B cell (primary cell): ENCODE data around the gene PMF1. TPM values are rescaled to one million over a fixed set of nuclear protein-coding genes. Genes with fewer than 3 reads are reported as not detected.

Experiments
- ATAC-seq: fragments of 200-7000 bp; cut with Tn5 transposase; one replicate; pipeline ENCODE4 v1.10.0; 2021; ENCODE audit warnings: low read depth, mild to moderate bottlenecking, moderate number of reproducible peaks, moderate library complexity
- CTCF ChIA-PET: fragments of 350-600 bp; sonication (Branson Sonifier 250); formaldehyde crosslinking; loops from one replicate; lab custom pipeline; 2021; ENCODE audit warnings: antibody characterized with exemption, inconsistent platforms; lab: Charles Lee
- POLR2A ChIA-PET: fragments of 350-600 bp; sonication (Branson Sonifier 250); formaldehyde crosslinking; loops from one replicate; lab custom pipeline; 2021; ENCODE audit warnings: antibody characterized with exemption; lab: Charles Lee
- DNase-seq: peaks from one replicate; pipeline ENCODE4 v3.0.0; 2013
- H2AFZ ChIP-seq: 2 replicates; pipeline ENCODE4 v1.6.1; 2012; ENCODE audit warnings: mild to moderate bottlenecking, low read depth, low read length; ENCODE audit not compliant: insufficient read depth, poor library complexity, severe bottlenecking
- H3K27ac ChIP-seq, 2 donors: 1 replicate in 1 of 2; 2 replicates in 1 of 2; pipeline ENCODE4 v1.5.1; 2012 to 2013; ENCODE audit warnings: low read length in 2 of 2, mild to moderate bottlenecking in 2 of 2, moderate library complexity in 1 of 2
- H3K27me3 ChIP-seq, 4 experiments: fragments of 200-600 bp in 1 of 4; sonication (generic) in 1 of 4; replicated peaks in 1 of 4; 1 replicate in 2 of 4; 2 replicates in 2 of 4; pipeline versions ENCODE4 v1.6.1 to v1.7.0; 2013 to 2016; ENCODE audit warnings: low read length in 3 of 4, mild to moderate bottlenecking in 2 of 4, mixed read lengths in 1 of 4, moderate library complexity in 1 of 4; ENCODE audit not compliant: insufficient read depth in 4 of 4, control insufficient read depth in 3 of 4; ENCODE audit errors: control extremely low read depth in 1 of 4
- H3K36me3 ChIP-seq, 2 experiments: replicated peaks in 1 of 2; 1 replicate in 1 of 2; 2 replicates in 1 of 2; pipeline versions ENCODE4 v1.6.1 to v1.7.1; 2013; ENCODE audit warnings: low read length in 1 of 2; ENCODE audit not compliant: insufficient read depth in 2 of 2, control insufficient read depth in 1 of 2; ENCODE audit errors: control extremely low read depth in 1 of 2, extremely low read depth in 1 of 2
- H3K4me1 ChIP-seq, 2 donors: fragments of 200-600 bp in 1 of 2; sonication (generic) in 1 of 2; 1 replicate in 1 of 2; 2 replicates in 1 of 2; pipeline versions ENCODE4 v1.5.1 to v1.6.1; 2013 to 2017; ENCODE audit warnings: low read length in 2 of 2; ENCODE audit not compliant: control insufficient read depth in 2 of 2, insufficient read depth in 2 of 2
- H3K4me2 ChIP-seq: replicated peaks from 2 replicates; pipeline ENCODE3; 2012; ENCODE audit warnings: mild to moderate bottlenecking, low read depth, low read length; ENCODE audit not compliant: poor library complexity, severe bottlenecking
- H3K4me3 ChIP-seq, 5 experiments: fragments of 200-600 bp in 1 of 5; sonication (generic) in 1 of 5; 1 replicate in 3 of 5; 2 replicates in 2 of 5; pipeline versions ENCODE4 v1.5.1 to v1.7.0; 2011 to 2016; ENCODE audit warnings: low read length in 4 of 5, mild to moderate bottlenecking in 4 of 5, low read depth in 2 of 5, control low read depth in 1 of 5, moderate library complexity in 1 of 5; ENCODE audit not compliant: insufficient read depth in 1 of 5; ENCODE audit errors: control extremely low read depth in 1 of 5, extremely low read depth in 1 of 5
- H3K79me2 ChIP-seq: fragments of 200-600 bp; sonication (generic); one replicate; pipeline ENCODE4 v1.6.0; 2016; ENCODE audit warnings: low read length; ENCODE audit not compliant: control insufficient read depth, insufficient read depth
- H3K9ac ChIP-seq: fragments of 200-600 bp; sonication (generic); 2 replicates; pipeline ENCODE4 v1.6.1; 2017; ENCODE audit warnings: mild to moderate bottlenecking, low read length, moderate library complexity
- H3K9me3 ChIP-seq, 3 donors: one replicate each; pipeline versions ENCODE4 v1.6.1 to v1.7.1; 2013; ENCODE audit warnings: low read length in 2 of 3; ENCODE audit not compliant: control insufficient read depth in 2 of 3, insufficient read depth in 1 of 3; ENCODE audit errors: control extremely low read depth in 1 of 3
- H4K20me1 ChIP-seq: 2 replicates; pipeline ENCODE4 v1.6.0; 2012; ENCODE audit warnings: mild to moderate bottlenecking, low read length; ENCODE audit not compliant: insufficient read depth, control insufficient read depth, poor library complexity, severe bottlenecking
- H3K27ac Mint-ChIP-seq: one replicate; pipeline ENCODE4 v1.8.0; 2021; ENCODE audit warnings: mixed read lengths
- H3K27me3 Mint-ChIP-seq: one replicate; pipeline ENCODE4 v1.8.0; 2021; ENCODE audit warnings: mixed read lengths
- H3K4me1 Mint-ChIP-seq: one replicate; pipeline ENCODE4 v1.8.0; 2021; ENCODE audit warnings: mixed read lengths
- H3K4me3 Mint-ChIP-seq: one replicate; pipeline ENCODE4 v1.8.0; 2021; ENCODE audit warnings: mixed read lengths
- H3K9me3 Mint-ChIP-seq: one replicate; pipeline ENCODE4 v1.8.0; 2022; ENCODE audit warnings: mixed read lengths; ENCODE audit not compliant: insufficient read depth
- CTCF ChIP-seq: fragments of 200-600 bp; IDR thresholded peaks from one replicate; pipeline ENCODE4 v1.8.0; 2022; ENCODE audit warnings: antibody characterized with exemption, mild to moderate bottlenecking
- EZH2 ChIP-seq: IDR thresholded peaks from 2 replicates; pipeline ENCODE4 v1.6.1; 2012; ENCODE audit warnings: borderline replicate concordance, low read depth, mild to moderate bottlenecking, moderate library complexity, low read length; ENCODE audit not compliant: insufficient read depth, poor library complexity, severe bottlenecking
- WGBS: methylation state at CpG from one replicate; pipeline ENCODE4 v1.1.5; 2013; ENCODE audit warnings: missing lambda C conversion rate; ENCODE audit not compliant: insufficient coverage; 5-methylcytosine and 5-hydroxymethylcytosine counted together
- intact Hi-C: fragments of 100-400 bp; cut with micrococcal nuclease; formaldehyde crosslinking; loops from one replicate; pipeline ENCODE4 v1.10.0; 2022
- polyA plus RNA-seq: library from polyadenylated mRNA; depleted of rRNA; stranded (reverse); fragments of >200 nt; gene quantifications from 2 replicates; pipeline ENCODE4 v1.2.3, GENCODE V29; 2012
- total RNA-seq, 2 donors: library from RNA; stranded (reverse); fragments of 120-200 nt in 1 of 2; gene quantifications; 1 replicate in 1 of 2; 2 replicates in 1 of 2; pipeline versions ENCODE4 v1.2.3 to v1.2.4, GENCODE V29; 2013 to 2022

PMF1 gene
- total and polyA plus RNA-seq, 2 donors (not counting 1 experiment from before 2014, with no cell fraction given), result 58.3 to 101 TPM

- Histone ChIP-seq H3K4me1 (peaks cover 20 to 28% of the 10 kb centered on the region in 2 donors), H3K36me3 (peaks cover 0 to 37% of the 10 kb centered on the region in 2 experiments), H3K79me2 (peaks cover 63% of the 10 kb centered on the region), H3K9ac (no peak overlapping the region), H4K20me1 (peaks cover 24% of the 10 kb centered on the region), H3K9me3 (no peaks in the 10 kb centered on the region), H3K27me3 (no peaks in the 10 kb centered on the region), H3K4me2 (no peak overlapping the region), H3K4me3 (no peak overlapping the region), H2AFZ (no peak overlapping the region), H3K27ac (no peak overlapping the region)
- intact Hi-C loops, result loop anchor here (5.0 kb wide), 1 partner anchor 1953 kb away; the partner anchor contains the start of gene ATP8B2
- ChIA-PET CTCF (interaction anchor here (1.1 to 1.4 kb wide), 4 partner anchors 9 to 59 kb away, joined by 3 to 5 read pairs (median 3); no protein-coding TSS in a partner anchor), POLR2A (interaction anchor here (0.6 kb wide), 1 partner anchor 205 kb away, joined by 5 read pairs; no protein-coding TSS in a partner anchor)
- Mint-ChIP-seq H3K4me1 (peaks cover 39% of the 10 kb centered on the region), H3K4me3 (peak overlapping the region; percentile 11), H3K27ac (no peak overlapping the region), H3K9me3 (no peaks in the 10 kb centered on the region), H3K27me3 (no peaks in the 10 kb centered on the region)
- TF ChIP-seq CTCF, result no peak
- TF ChIP-seq EZH2, result no peak
- no peak for ATAC-seq
- DNase-seq, result no peak
- 80% methylated on average over 1 of the region's 3 CpGs for WGBS
Observed at GRCh38 chr1:156279837-156280236, 67.0 kb downstream of the PMF1 start.

- H3K27me3 Mint-ChIP-seq, result no peaks in the 10 kb centered on the region
- Histone ChIP-seq H2AFZ (peak overlapping the region; percentile 86), H3K27ac (peak overlapping the region in 1 of 2 donors; percentile 89), H3K9ac (peak overlapping the region; percentile 91), H3K4me3 (peak overlapping the region in 4 of 5 experiments; percentile 74 to 96 (median 84)), H3K36me3 (peaks cover 0 to 32% of the 10 kb centered on the region in 2 experiments), H3K27me3 (no peaks in the 10 kb centered on the region), H3K4me2 (peak overlapping the region; percentile 80), H3K4me1 (peaks cover 20 to 28% of the 10 kb centered on the region in 2 donors), H3K9me3 (no peaks in the 10 kb centered on the region), H4K20me1 (peaks cover 24% of the 10 kb centered on the region), H3K79me2 (peaks cover 63% of the 10 kb centered on the region)
- POLR2A ChIA-PET, result interaction anchor here (0.6 to 2.8 kb wide), 3 partner anchors 9 to 117 kb away, joined by 5 to 9 read pairs (median 5); partner anchors contain the start of gene PMF1
- peak overlapping the region; percentile 74 for H3K27ac Mint-ChIP-seq
- TF ChIP-seq EZH2 (no peak), CTCF (no peak)
- 34% methylated on average over 8 of the region's 8 CpGs for WGBS
- intact Hi-C loops, result loop anchor here (5.0 kb wide), 1 partner anchor 1954 kb away; the partner anchor contains the start of gene ATP8B2
- H3K4me1 Mint-ChIP-seq, result peaks cover 39% of the 10 kb centered on the region
- no peaks in the 10 kb centered on the region for H3K9me3 Mint-ChIP-seq
- H3K4me3 Mint-ChIP-seq, result peak overlapping the region; percentile 98
- ATAC-seq (no peak), DNase-seq (peak; percentile 42)
- CTCF ChIA-PET, result interaction anchor here (1.1 to 1.5 kb wide), 3 partner anchors 10 to 228 kb away, joined by 3 to 5 read pairs (median 4); partner anchors contain the start of gene UBQLN4
Observed at GRCh38 chr1:156281281-156281680, 68.5 kb downstream of the PMF1 start.
